Liver (tissue), 9 donors: Measurements from ENCODE around the gene WDR5. TPM values are rescaled to one million over a fixed set of nuclear protein-coding genes. Genes with fewer than 3 reads are reported as not detected.

Experiments
- DNase-seq: peaks from one replicate; pipeline ENCODE4 v3.0.0-alpha.2; 2017; ENCODE audit warnings: low spot score
- H3K27ac ChIP-seq, 2 donors: one replicate each; pipeline ENCODE4 v1.7.0; 2013; ENCODE audit warnings: inconsistent platforms in 2 of 2, low read length in 2 of 2, control low read depth in 1 of 2, low read depth in 1 of 2, mild to moderate bottlenecking in 1 of 2
- H3K27me3 ChIP-seq, 4 donors: one replicate each; pipeline versions ENCODE4 v1.6.1 to v1.7.0; 2013; ENCODE audit warnings: low read length in 3 of 4, inconsistent platforms in 1 of 4, mild to moderate bottlenecking in 1 of 4, moderate library complexity in 1 of 4; ENCODE audit not compliant: control insufficient read depth in 4 of 4, insufficient read depth in 4 of 4
- H3K36me3 ChIP-seq, 4 donors: one replicate each; pipeline versions ENCODE4 v1.6.1 to v1.7.0; 2013; ENCODE audit warnings: low read length in 3 of 4, mild to moderate bottlenecking in 3 of 4, low read depth in 1 of 4, moderate library complexity in 1 of 4; ENCODE audit not compliant: control insufficient read depth in 4 of 4, insufficient read depth in 3 of 4
- H3K4me1 ChIP-seq, 4 donors: one replicate each; pipeline versions ENCODE4 v1.6.1 to v1.7.0; 2013; ENCODE audit warnings: low read length in 3 of 4, mild to moderate bottlenecking in 3 of 4, moderate library complexity in 1 of 4; ENCODE audit not compliant: control insufficient read depth in 4 of 4, insufficient read depth in 4 of 4
- H3K4me3 ChIP-seq, 3 donors: one replicate each; pipeline versions ENCODE4 v1.6.1 to v1.7.0; 2013; ENCODE audit warnings: low read length in 3 of 3, control low read depth in 1 of 3, low read depth in 1 of 3, mild to moderate bottlenecking in 1 of 3
- H3K9ac ChIP-seq, 2 donors: one replicate each; pipeline ENCODE4 v1.7.0; 2013; ENCODE audit warnings: low read length in 2 of 2, mild to moderate bottlenecking in 2 of 2, moderate library complexity in 2 of 2, control low read depth in 1 of 2, low read depth in 1 of 2
- H3K9me3 ChIP-seq, 4 donors: one replicate each; pipeline versions ENCODE4 v1.6.1 to v1.7.0; 2013; ENCODE audit warnings: low read length in 3 of 4; ENCODE audit not compliant: control insufficient read depth in 4 of 4
- EGR1 ChIP-seq, 2 donors: IDR thresholded peaks; 2 replicates each; pipeline ENCODE4 v1.6.1; 2016 to 2018; ENCODE audit warnings: antibody characterized with exemption in 2 of 2, low read depth in 2 of 2
- FOXA1 ChIP-seq: IDR thresholded peaks from 2 replicates; pipeline ENCODE4 v1.6.1; 2016; ENCODE audit warnings: antibody characterized with exemption
- FOXA2 ChIP-seq: IDR thresholded peaks from 2 replicates; pipeline ENCODE4 v1.6.1; 2016; ENCODE audit warnings: antibody characterized with exemption
- GABPA ChIP-seq, 2 donors: IDR thresholded peaks in 1 of 2; conservative IDR thresholded peaks in 1 of 2; 2 replicates each; pipeline ENCODE4 v1.6.1; 2016; ENCODE audit warnings: antibody characterized with exemption in 2 of 2, mild to moderate bottlenecking in 1 of 2, moderate library complexity in 1 of 2
- HNF4A ChIP-seq, 2 donors: conservative IDR thresholded peaks; 2 replicates each; pipeline ENCODE4 v1.6.1; 2016; ENCODE audit warnings: antibody characterized with exemption in 2 of 2, mild to moderate bottlenecking in 2 of 2
- HNF4G ChIP-seq: IDR thresholded peaks from 2 replicates; pipeline ENCODE4 v1.6.1; 2016; ENCODE audit warnings: antibody characterized with exemption
- JUND ChIP-seq, 2 donors: IDR thresholded peaks; 2 replicates each; pipeline ENCODE4 v1.6.1; 2016; ENCODE audit warnings: antibody characterized with exemption in 2 of 2
- RAD21 ChIP-seq, 2 donors: IDR thresholded peaks; 2 replicates each; pipeline ENCODE4 v1.6.1; 2016; ENCODE audit warnings: antibody characterized with exemption in 2 of 2, mild to moderate bottlenecking in 2 of 2
- RXRA ChIP-seq, 2 donors: IDR thresholded peaks; 2 replicates each; pipeline ENCODE4 v1.6.1; 2017 to 2018; ENCODE audit warnings: antibody characterized with exemption in 2 of 2, mild to moderate bottlenecking in 1 of 2
- SP1 ChIP-seq: IDR thresholded peaks from 2 replicates; pipeline ENCODE4 v1.6.1; 2018; ENCODE audit warnings: antibody characterized with exemption, mild to moderate bottlenecking
- TAF1 ChIP-seq: conservative IDR thresholded peaks from 2 replicates; pipeline ENCODE4 v1.6.1; 2016; ENCODE audit warnings: antibody characterized with exemption, mild to moderate bottlenecking
- YY1 ChIP-seq: IDR thresholded peaks from 2 replicates; pipeline ENCODE4 v1.6.1; 2016; ENCODE audit warnings: antibody characterized with exemption, mild to moderate bottlenecking
- WGBS: extraction: QIAGEN DNeasy Blood & Tissue Kit; methylation state at CpG from one replicate; pipeline ENCODE4 v1.1.7; 2013; 5-methylcytosine and 5-hydroxymethylcytosine counted together
- polyA plus RNA-seq, 2 donors: library from polyadenylated mRNA; stranded (reverse) in 1 of 2; unstranded in 1 of 2; fragments of 200-250 nt in 1 of 2; fragments of >200 nt in 1 of 2; fragmentation: Nextera tagmentation in 1 of 2; extraction: Ambion mirVana in 1 of 2; gene quantifications; one replicate each; pipeline versions ENCODE4 v1.2.1 to v1.2.3, GENCODE V29; 2013 to 2015
- total RNA-seq, 2 donors: library from RNA; depleted of rRNA; stranded (reverse); fragments of >200 nt; gene quantifications; one replicate each; pipeline ENCODE4 v1.2.3, GENCODE V29; 2014
- TF ChIP-seq, protein P1 (sequence below): IDR thresholded peaks from 2 replicates; pipeline ENCODE4 v1.6.1; 2016; ENCODE audit warnings: antibody characterized with exemption
- TF ChIP-seq, protein P2 (sequence below): IDR thresholded peaks from 2 replicates; pipeline ENCODE4 v1.6.1; 2016; ENCODE audit warnings: antibody characterized with exemption, mild to moderate bottlenecking
- TF ChIP-seq, protein P3 (sequence below): IDR thresholded peaks from 2 replicates; pipeline ENCODE4 v1.6.1; 2016; ENCODE audit warnings: antibody characterized with exemption
- TF ChIP-seq, protein P4 (sequence below): fragments of 150-350 bp; IDR thresholded peaks from 2 replicates; pipeline ENCODE4 v1.5.1; 2017; ENCODE audit warnings: improper control_type of control experiment, low read depth, low read length; ENCODE audit not compliant: missing input control
- TF ChIP-seq, protein P5 (sequence below): IDR thresholded peaks from 2 replicates; pipeline ENCODE4 v1.6.1; 2016; ENCODE audit warnings: antibody characterized with exemption
- donor health status: healthy.
- donor health status: healthy.
- donor health status: healthy.
- donor health status: healthy.
- donor health status: healthy.

Gene WDR5
- total and polyA plus RNA-seq, 4 donors = 11.1 to 21.6 (median 14.6) TPM

DNA sequence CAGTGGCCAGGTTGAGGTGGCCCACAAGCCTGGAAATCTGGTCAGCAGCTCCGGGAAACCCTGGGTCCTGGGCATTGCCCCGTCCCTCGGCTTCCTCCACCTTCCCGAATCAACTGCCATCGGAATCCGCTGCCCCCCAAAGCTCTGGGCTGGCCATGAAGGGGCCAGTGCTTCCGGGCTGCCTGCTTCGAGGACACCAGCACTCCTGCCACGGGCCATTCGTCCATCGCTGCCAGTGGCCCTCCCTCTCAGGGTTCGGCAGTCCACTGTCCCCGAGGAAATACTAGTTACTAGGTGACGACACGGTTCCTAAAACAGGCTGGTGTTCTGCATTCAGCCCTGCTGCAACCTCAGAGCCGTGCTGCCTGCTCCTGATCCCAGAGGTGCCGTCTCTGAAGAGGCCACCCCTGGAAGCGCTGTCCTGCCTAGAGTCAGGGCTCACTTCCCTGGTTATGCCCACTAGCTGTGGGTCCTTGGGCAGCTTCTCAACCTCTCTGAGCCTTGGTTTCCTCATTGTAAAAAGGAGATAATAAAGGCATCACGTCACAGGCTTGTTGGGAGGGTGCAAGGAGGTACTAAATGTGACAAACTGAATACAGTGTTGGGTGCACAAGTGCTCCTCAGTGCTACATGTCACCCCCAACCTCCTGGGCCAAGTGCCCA is 3.5 kb upstream of the WDR5 start:
- 80% methylated on average over 19 of the region's 19 CpGs for WGBS
- H3K27me3 ChIP-seq = no peaks in the 10 kb centered on the region
- H3K9ac ChIP-seq = no peak overlapping the region
- peaks cover 4 to 30% (median 22%) of the 10 kb centered on the region in 4 donors for H3K4me1 ChIP-seq
- DNase-seq = no peak
- H3K27ac ChIP-seq = no peak overlapping the region
- H3K36me3 ChIP-seq = no peaks in the 10 kb centered on the region
- H3K4me3 ChIP-seq = no peak overlapping the region
- no peaks in the 10 kb centered on the region for H3K9me3 ChIP-seq
- TF ChIP-seq, protein P1, sequence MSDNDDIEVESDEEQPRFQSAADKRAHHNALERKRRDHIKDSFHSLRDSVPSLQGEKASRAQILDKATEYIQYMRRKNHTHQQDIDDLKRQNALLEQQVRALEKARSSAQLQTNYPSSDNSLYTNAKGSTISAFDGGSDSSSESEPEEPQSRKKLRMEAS = no peak
- TF ChIP-seq RAD21 (IDR thresholded peaks at IDR 0.05) (no peak), HNF4A (conservative IDR thresholded peaks at IDR 0.05) (no peak), FOXA1 (no peak), RXRA (IDR thresholded peaks at IDR 0.05) (no peak), FOXA2 (no peak), JUND (IDR thresholded peaks at IDR 0.05) (no peak), HNF4G (no peak), YY1 (no peak), TAF1 (no peak), EGR1 (IDR thresholded peaks at IDR 0.05; ENCODE audit: low read depth in 2 of 2) (no peak), SP1 (no peak), GABPA (IDR thresholded peaks at IDR 0.05 in 1 of 2, conservative IDR thresholded peaks at IDR 0.05 in 1 of 2) (no peak)
- TF ChIP-seq, protein P2, sequence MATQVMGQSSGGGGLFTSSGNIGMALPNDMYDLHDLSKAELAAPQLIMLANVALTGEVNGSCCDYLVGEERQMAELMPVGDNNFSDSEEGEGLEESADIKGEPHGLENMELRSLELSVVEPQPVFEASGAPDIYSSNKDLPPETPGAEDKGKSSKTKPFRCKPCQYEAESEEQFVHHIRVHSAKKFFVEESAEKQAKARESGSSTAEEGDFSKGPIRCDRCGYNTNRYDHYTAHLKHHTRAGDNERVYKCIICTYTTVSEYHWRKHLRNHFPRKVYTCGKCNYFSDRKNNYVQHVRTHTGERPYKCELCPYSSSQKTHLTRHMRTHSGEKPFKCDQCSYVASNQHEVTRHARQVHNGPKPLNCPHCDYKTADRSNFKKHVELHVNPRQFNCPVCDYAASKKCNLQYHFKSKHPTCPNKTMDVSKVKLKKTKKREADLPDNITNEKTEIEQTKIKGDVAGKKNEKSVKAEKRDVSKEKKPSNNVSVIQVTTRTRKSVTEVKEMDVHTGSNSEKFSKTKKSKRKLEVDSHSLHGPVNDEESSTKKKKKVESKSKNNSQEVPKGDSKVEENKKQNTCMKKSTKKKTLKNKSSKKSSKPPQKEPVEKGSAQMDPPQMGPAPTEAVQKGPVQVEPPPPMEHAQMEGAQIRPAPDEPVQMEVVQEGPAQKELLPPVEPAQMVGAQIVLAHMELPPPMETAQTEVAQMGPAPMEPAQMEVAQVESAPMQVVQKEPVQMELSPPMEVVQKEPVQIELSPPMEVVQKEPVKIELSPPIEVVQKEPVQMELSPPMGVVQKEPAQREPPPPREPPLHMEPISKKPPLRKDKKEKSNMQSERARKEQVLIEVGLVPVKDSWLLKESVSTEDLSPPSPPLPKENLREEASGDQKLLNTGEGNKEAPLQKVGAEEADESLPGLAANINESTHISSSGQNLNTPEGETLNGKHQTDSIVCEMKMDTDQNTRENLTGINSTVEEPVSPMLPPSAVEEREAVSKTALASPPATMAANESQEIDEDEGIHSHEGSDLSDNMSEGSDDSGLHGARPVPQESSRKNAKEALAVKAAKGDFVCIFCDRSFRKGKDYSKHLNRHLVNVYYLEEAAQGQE = no peak
- TF ChIP-seq, protein P3, sequence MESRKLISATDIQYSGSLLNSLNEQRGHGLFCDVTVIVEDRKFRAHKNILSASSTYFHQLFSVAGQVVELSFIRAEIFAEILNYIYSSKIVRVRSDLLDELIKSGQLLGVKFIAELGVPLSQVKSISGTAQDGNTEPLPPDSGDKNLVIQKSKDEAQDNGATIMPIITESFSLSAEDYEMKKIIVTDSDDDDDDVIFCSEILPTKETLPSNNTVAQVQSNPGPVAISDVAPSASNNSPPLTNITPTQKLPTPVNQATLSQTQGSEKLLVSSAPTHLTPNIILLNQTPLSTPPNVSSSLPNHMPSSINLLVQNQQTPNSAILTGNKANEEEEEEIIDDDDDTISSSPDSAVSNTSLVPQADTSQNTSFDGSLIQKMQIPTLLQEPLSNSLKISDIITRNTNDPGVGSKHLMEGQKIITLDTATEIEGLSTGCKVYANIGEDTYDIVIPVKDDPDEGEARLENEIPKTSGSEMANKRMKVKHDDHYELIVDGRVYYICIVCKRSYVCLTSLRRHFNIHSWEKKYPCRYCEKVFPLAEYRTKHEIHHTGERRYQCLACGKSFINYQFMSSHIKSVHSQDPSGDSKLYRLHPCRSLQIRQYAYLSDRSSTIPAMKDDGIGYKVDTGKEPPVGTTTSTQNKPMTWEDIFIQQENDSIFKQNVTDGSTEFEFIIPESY = no peak
- TF ChIP-seq, protein P4, sequence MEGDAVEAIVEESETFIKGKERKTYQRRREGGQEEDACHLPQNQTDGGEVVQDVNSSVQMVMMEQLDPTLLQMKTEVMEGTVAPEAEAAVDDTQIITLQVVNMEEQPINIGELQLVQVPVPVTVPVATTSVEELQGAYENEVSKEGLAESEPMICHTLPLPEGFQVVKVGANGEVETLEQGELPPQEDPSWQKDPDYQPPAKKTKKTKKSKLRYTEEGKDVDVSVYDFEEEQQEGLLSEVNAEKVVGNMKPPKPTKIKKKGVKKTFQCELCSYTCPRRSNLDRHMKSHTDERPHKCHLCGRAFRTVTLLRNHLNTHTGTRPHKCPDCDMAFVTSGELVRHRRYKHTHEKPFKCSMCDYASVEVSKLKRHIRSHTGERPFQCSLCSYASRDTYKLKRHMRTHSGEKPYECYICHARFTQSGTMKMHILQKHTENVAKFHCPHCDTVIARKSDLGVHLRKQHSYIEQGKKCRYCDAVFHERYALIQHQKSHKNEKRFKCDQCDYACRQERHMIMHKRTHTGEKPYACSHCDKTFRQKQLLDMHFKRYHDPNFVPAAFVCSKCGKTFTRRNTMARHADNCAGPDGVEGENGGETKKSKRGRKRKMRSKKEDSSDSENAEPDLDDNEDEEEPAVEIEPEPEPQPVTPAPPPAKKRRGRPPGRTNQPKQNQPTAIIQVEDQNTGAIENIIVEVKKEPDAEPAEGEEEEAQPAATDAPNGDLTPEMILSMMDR = no peak
- TF ChIP-seq, protein P5, sequence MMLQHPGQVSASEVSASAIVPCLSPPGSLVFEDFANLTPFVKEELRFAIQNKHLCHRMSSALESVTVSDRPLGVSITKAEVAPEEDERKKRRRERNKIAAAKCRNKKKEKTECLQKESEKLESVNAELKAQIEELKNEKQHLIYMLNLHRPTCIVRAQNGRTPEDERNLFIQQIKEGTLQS = no peak
